NCI-H2171 (cell line): ENCODE results near the gene KLHL17.

Experiments
- DNase-seq: peaks from one replicate; lab custom pipeline; 2025; lab: John Stamatoyannopoulos, UW

Gene KLHL17

DNA sequence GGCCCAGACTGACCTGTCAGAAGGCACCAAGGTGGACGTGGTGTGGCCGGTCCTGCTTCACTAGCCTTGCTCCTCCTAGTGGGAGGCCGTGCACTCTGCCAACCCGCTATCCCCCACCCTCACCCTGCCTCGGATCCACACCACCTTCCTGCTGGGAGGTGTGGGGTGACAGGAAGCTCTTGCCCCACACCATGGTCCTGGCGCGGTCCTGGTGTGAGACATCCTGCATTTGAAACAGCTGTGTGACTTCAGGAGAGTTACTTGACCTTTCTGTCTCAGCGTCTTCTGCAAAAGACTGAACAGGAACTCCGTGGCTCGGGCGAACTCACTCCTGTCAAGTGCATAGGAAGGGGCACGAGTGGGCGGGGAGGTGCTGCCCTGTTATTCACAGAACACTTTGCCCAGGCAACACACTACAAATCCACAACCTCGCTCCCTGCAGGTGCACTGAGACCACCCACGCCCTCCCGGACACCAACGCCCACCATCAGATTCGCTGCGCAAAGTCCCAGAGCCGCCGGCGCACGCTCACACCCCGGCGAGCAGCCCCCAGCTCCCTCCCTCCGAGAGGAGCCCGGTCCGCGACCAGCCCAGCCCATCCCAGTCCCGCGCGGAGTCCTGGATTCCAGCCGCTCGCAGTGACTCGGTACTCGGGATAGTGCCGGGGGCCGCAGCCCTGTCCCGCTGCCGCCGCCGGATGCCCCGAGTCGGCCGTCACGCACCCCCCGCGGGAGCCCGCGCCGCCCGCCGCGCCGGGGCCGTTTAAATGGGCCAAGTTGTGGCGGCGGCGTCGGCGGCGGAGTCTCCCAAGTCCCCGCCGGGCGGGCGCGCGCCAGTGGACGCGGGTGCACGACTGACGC lies 37.0 kb upstream of the KLHL17 start, which contains the start of gene SAMD11:
TSS of gene SAMD11 (plus strand) at position 793 of the 860 bp plus-strand sequence. CDS start 509 bp downstream, outside the sequence.
- DNase-seq = peak; percentile 82

DNA sequence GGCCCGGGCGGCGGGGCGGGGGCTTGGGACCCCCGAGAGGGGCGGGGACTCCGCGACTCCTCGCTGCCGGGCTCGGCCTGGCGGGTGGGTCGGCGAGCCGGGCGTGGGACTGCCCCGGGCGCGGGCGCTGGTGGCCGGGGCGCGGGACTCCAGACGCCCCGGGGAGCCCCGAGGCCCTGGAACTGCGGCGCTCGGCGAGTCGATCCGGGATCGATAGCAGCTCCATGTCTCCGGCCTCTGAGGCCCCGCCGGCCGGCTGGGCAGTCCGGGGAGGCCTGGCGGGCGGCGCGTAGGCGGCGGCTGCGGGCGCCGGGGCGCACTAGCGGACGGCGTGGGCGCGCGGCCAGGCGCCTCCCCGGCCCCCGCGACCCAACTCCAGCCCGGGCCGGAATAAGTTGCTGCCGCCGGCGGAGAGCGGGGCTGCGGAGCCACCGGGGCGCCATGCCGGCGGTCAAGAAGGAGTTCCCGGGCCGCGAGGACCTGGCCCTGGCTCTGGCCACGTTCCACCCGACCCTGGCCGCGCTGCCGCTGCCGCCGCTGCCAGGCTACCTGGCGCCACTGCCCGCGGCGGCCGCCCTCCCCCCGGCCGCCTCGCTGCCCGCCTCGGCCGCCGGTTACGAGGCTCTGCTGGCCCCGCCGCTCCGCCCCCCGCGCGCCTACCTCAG lies 36.3 kb upstream of the KLHL17 start:
- DNase-seq = no peak

DNA sequence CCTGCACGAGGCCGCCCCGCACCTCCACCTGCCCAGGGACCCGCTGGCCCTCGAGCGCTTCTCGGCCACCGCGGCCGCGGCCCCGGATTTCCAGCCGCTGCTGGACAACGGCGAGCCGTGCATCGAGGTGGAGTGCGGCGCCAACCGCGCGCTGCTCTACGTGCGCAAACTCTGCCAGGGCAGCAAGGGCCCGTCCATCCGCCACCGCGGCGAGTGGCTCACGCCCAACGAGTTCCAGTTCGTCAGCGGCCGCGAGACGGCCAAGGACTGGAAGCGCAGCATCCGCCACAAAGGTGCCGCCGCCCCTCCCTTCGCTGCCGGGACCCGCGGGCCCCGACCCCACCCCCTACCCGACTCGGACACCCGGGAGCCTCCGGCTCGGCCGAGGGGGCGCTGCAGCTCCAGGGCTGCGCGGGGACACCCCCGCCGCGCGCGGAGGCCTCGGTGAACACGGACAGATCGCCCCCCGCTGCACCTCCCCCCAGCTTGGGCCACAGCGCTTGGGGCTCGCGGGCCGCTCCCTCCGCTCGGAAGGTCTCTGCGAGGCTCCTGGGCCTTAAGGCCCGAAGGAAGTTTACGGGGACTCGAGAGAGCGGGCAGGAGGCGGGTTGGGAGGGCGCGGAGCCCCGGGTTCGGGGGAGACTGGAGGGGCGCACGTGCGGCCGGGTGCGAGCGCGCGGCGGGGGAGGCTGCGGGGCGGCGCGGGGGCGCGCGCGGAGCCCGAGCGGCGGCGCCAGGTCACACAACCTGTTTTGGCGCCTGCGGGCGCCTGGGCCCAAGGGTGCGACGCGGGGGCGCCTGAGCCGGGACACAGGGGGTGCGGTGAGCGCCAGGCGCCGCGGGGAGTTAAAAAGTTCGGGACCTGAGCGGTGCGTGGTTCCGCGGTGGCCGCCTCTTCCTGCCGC lies 35.5 kb upstream of the KLHL17 start:
- no peak for DNase-seq

DNA sequence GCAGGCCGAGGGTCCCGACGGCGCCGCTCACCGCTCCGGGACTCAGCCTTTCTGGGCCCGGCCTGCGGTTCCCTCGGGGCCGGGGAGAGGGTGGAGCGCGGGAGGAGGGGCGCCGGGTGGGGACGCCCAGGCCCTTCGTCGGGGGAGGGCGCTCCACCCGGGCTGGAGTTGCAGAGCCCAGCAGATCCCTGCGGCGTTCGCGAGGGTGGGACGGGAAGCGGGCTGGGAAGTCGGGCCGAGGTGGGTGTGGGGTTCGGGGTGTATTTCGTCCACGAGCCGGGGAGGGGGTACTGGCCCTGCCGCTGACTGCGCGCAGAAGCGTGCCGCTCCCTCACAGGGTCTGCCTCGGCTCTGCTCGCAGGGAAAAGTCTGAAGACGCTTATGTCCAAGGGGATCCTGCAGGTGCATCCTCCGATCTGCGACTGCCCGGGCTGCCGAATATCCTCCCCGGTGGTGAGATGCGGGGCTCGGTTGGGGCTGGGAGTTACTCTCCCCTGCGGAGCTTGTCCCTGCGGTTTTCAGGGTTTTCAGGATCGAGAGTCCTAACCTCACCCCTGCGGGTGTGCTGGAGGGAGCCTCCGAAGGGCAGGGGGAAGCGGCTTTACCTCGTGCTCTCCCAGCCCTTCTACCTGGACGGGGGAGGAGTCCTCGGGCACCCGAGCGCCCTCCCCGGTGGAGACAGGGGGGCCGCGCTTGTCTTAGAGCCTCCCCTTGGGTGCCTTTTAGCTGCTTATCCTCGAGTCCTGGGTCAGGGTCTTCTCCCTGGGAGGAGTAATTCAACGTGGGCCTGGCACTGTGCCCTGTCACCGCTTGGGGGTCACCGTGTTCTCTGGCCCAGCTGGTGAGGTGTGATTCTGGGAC lies 34.6 kb upstream of the KLHL17 start:
- peak; percentile 28 for DNase-seq

DNA sequence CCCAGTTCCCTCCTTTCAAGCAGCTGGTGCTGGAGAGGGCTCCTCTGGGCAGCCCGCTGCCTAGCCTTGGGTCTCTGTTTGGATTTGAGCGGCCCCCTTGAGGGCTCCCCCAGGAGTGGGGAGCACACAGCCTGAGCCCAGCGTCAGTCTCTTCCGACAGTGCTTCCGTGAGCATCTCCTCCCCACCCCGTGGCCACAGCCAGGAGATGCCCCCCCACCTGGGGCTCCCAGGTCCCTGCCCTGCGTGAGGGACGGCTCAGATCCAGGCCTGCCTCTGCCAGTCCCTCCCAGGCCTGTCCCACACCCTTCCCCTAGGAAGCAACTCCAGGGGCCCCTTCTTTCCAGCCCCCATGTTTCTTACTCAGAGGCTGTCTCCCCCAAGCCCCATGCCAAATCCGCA lies 33.1 kb upstream of the KLHL17 start:
- no peak for DNase-seq

- no peak for DNase-seq
Observed at GRCh38 chr1:927748-928147, 32.6 kb upstream of the KLHL17 start.

- DNase-seq = no peak
Observed at GRCh38 chr1:928825-929661, 31.3 kb upstream of the KLHL17 start.

DNA sequence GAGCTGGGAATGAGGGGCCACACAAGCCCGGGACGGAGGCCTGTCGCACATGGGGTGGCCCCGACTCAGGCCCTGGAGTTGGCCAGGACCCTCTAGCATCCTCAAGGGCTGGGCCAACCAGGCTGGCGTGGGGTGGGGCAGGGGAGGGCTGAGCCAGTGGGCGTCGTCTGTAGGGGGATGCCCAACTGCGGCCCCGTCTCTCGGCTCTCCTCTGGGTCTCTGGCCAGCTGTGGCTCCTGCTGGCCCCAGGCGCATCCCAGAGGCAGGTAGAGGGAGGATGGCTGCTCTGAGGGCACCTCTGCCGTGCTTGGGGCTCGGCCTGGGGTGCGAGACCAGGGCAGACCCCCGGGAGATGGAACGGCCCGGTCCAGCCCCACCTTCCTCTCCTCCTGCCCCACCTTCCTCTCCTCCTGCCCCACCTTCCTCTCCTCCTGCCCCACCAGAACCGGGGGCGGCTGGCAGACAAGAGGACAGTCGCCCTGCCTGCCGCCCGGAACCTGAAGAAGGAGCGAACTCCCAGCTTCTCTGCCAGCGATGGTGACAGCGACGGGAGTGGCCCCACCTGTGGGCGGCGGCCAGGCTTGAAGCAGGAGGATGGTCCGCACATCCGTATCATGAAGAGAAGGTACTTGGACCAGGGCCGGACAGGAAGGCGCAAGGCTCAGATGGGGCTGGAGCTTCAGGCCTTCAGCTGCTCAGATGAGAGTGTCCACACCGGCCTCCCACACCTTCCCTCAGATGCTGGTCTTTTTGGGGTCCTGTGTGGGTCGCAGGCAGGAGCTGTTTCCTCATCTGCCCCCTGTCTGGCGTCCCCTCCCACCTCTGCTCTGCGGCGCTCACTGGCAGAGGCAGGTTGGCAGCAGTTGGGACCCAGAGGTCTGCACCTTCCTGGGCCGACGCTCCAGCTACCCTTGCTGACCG lies 30.4 kb upstream of the KLHL17 start:
- DNase-seq = no peak

- DNase-seq = no peak
Observed at GRCh38 chr1:930633-931138, 29.7 kb upstream of the KLHL17 start.

DNA sequence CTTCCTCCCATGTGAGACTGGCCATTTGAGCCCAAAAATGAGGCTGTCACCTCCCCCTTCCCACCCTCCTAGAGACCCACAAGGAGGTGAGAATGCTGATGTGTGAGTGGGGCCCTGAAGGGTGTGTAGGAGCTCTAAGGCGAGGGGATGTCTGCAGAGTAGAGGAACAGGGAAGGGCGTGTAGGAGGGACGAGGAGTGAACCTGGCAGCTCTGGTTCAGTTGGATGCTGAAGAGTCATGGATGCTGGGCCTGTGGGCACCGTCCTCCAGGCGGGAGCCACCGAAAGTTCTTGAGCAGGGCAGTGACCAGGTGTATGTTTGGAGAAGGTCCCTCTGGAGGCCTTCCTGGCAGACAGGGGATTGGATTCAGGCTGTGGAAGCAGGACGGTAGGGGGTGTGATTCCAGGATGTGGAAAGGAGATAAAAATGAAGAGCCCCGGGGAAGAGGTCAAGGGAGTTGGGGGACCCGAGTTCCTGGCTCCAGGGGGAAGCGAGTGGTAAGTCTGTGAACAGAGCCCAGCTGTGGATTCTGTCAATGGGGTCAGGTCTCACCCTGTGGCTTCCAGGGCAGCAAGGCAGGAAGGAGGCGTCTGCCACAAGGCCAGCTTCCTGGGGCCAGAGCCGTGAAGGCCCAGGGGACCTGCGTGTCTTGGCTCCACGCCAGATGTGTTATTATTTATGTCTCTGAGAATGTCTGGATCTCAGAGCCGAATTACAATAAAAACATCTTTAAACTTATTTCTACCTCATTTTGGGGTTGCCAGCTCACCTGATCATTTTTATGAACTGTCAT lies 28.8 kb upstream of the KLHL17 start:
- no peak for DNase-seq

DNA sequence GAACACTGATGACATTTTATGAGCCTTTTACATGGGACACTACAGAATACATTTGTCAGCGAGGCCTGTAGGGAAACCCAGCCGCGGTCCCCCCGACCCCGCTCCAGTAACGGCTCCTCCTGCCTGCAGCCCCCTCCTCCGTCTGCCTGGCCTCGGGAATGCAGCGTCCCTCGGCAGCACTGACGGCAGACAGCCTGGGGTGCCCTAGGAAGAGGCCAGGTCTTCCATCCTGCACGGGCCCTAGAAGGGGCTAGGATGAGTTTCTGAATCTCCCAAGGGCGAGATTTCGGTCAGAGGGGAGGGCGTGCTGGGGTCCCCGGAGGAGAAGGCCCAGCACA lies 28.2 kb upstream of the KLHL17 start:
- DNase-seq = no peak

GRCh38 chr1:932776-933602 lies 27.4 kb upstream of the KLHL17 start:
- DNase-seq = no peak

GRCh38 chr1:933603-933940 lies 26.8 kb upstream of the KLHL17 start:
- DNase-seq = no peak

DNA sequence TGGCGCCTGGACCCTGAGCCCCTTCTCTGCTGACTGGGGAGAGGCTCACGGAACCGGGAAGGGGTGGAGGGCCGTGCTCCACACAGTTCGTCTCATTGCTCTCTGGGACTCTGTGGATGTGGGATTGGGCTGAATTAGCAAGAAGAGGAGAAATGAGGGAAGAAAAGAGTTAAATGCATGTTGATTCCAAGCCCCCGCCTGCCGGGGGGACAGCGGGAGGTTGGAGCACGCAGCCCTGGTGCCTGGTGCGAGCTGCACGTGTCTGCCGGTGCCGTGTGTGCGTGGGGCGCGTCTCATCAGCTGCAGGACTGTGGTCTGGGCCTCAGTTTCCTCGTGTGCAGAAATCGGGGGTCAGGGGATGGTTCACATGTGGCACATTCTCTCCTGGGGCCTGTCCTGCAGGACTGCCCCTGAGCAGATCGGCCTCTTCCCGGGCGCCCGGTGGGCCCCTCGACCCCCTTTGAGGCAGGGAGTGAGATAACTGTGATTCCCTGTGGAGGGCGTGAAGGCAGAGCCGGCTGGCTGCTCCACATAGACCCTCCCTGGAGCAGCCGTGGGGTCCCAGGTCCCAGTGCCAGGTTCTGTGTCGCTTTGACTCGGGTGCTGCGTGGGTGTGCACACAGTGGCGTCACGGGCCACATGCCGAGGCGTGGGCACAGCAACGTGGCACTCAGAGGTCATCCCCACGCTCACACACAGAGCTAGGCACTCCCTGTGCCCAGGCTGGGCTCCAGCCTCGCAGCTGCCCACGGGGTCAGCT lies 25.2 kb upstream of the KLHL17 start:
- DNase-seq = no peak

DNA sequence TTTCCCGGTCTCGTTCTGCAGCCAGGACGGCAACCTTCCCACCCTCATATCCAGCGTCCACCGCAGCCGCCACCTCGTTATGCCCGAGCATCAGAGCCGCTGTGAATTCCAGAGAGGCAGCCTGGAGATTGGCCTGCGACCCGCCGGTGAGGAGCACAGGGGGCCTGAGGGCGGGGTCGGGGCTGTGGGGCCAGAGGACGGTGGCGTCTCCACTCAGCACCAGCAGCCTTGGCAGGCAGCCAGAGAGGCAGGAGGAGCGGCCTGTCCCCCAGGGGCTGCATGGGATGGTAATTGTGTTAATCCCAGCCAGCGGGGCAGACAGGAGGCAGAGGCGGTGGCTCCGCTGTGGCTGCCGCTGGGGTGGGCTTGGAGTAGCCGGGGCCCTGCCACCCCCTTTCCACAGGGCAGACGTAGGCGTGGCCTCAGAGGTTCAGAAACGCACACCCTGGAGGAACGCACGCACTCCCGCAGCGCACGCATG lies 24.6 kb upstream of the KLHL17 start:
- peak; percentile 83 for DNase-seq

DNA sequence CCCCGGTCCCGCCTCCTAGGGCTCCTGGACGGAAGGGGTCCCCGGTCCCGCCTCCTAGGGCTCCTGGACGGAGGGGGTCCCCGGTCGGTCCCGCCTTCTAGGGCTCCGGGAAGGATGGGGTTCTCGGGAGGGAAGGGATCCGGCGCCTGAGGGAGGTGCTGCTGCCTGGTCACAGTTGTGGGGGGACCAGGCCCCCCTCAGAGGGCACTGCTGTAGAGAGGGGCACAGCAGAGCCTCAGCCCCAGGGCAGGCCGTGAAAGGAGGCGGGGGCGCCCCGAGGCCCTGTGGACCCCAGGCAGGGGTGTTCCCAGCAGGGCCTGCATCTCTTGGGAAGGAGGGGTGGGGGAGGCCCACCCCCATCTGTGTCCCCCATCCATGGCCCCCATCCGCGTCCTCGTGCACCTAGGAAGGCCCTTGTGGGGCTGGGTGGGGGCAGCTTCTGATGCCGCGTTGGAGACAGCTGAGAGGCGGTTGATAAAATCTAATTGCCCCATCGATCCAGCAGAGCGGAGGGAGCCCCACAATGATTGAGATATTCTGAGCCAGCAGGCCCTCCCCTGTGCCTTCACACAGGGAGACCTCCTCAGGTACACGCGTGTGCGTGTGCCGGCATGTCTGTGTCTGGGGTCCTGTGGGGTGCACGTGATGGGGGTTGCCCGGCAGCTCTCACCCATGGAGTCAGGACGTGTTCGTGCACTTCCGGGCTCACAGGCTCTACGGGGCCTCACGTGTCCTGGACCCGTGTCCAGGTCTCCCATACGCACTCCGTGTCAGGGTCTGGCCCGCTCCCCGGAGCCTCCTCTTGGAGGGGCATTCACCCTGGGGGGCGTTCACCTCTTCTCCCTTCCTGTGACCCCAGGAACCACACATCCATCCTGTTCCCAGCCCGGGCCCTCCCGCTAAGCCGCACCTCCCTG lies 23.8 kb upstream of the KLHL17 start:
- DNase-seq = no peak
